ENCODE measurements around the gene TAAR6. TPM values are rescaled to one million over a fixed set of nuclear protein-coding genes. Genes with fewer than 3 reads are reported as not detected.

The TAAR6 gene, protein sequence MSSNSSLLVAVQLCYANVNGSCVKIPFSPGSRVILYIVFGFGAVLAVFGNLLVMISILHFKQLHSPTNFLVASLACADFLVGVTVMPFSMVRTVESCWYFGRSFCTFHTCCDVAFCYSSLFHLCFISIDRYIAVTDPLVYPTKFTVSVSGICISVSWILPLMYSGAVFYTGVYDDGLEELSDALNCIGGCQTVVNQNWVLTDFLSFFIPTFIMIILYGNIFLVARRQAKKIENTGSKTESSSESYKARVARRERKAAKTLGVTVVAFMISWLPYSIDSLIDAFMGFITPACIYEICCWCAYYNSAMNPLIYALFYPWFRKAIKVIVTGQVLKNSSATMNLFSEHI
- total RNA-seq (not detected), polyA plus RNA-seq (not detected)
- long read RNA-seq, donor 1: 0 reads
- long read RNA-seq, donor 2: 0 reads

DNA sequence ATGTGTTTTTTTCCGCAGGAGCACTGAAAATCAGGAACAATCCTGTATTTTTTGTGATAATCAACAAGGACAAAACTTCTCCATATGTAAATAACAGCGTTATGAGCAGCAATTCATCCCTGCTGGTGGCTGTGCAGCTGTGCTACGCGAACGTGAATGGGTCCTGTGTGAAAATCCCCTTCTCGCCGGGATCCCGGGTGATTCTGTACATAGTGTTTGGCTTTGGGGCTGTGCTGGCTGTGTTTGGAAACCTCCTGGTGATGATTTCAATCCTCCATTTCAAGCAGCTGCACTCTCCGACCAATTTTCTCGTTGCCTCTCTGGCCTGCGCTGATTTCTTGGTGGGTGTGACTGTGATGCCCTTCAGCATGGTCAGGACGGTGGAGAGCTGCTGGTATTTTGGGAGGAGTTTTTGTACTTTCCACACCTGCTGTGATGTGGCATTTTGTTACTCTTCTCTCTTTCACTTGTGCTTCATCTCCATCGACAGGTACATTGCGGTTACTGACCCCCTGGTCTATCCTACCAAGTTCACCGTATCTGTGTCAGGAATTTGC is at the start of gene TAAR6:
Gene TAAR6, plus strand, starts transcription at position 102 of the 557 bp plus-strand sequence. Its CDS starts 0 bp downstream, at position 102.
- 88 to 92% (median 90%) methylated on average over 15 of the region's 15 CpGs for WGBS, 5 donors
- Histone ChIP-seq H3K9me3 (no peaks in the 10 kb centered on the region), H3K27ac (peak within 1 kb of the TSS in 2 of 8 donors; percentile 63 to 77), H3K4me1 (no peaks in the 10 kb centered on the region), H3K36me3 (no peaks in the 10 kb centered on the region), H3K4me3 (no peak within 1 kb of the TSS), H3K27me3 (replicated peaks in 1 of 7) (no peaks in the 10 kb centered on the region)
- no peak for DNase-seq
- TF ChIP-seq, protein P1, sequence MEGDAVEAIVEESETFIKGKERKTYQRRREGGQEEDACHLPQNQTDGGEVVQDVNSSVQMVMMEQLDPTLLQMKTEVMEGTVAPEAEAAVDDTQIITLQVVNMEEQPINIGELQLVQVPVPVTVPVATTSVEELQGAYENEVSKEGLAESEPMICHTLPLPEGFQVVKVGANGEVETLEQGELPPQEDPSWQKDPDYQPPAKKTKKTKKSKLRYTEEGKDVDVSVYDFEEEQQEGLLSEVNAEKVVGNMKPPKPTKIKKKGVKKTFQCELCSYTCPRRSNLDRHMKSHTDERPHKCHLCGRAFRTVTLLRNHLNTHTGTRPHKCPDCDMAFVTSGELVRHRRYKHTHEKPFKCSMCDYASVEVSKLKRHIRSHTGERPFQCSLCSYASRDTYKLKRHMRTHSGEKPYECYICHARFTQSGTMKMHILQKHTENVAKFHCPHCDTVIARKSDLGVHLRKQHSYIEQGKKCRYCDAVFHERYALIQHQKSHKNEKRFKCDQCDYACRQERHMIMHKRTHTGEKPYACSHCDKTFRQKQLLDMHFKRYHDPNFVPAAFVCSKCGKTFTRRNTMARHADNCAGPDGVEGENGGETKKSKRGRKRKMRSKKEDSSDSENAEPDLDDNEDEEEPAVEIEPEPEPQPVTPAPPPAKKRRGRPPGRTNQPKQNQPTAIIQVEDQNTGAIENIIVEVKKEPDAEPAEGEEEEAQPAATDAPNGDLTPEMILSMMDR (IDR thresholded peaks at IDR 0.05 in 8 of 11, conservative IDR thresholded peaks at IDR 0.05 in 3 of 11): no peak
- TF ChIP-seq POLR2A (IDR thresholded peaks at IDR 0.05): no peak
- no peak for TF ChIP-seq POLR2AphosphoS5 (IDR thresholded peaks at IDR 0.05)
- intact Hi-C loops (cut with DNase I; ENCODE audit: low total_unique reads): no loop called here

DNA sequence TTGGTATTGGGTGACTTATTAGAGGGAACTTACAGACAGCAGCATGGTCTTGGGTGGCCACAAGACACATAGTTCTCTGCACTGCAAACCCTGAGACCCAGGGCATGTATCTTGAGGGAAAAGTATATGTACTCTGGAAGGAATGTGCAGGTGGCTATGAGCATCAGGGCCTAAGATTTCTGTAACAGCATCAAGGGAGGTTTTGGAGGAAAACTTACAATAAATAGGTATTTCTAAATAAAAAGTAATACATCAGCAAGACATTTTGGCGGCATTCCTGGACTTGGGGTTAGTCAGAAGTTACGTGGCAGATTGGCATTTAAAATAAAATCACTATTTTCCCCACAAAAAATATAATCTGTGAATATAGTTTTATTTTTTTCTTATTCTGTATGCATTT is 49.2 kb upstream of the TAAR6 start:
- intact Hi-C loops (cut with DNase I; ENCODE audit: low total_unique reads): no loop called here
- Histone ChIP-seq H3K4me1 (no peaks in the 10 kb centered on the region), H3K4me3 (no peak overlapping the region), H3K27me3 (replicated peaks in 1 of 7) (no peaks in the 10 kb centered on the region), H3K9me3 (no peaks in the 10 kb centered on the region), H3K27ac (no peak overlapping the region), H3K36me3 (no peaks in the 10 kb centered on the region)
- WGBS, 5 donors: 47 to 81% (median 69%) methylated on average over 2 of the region's 2 CpGs
- no peak for DNase-seq
- TF ChIP-seq POLR2A (IDR thresholded peaks at IDR 0.05): no peak
- no peak for TF ChIP-seq POLR2AphosphoS5 (IDR thresholded peaks at IDR 0.05)
- TF ChIP-seq, protein P1 (IDR thresholded peaks at IDR 0.05 in 8 of 11, conservative IDR thresholded peaks at IDR 0.05 in 3 of 11): no peak

DNA sequence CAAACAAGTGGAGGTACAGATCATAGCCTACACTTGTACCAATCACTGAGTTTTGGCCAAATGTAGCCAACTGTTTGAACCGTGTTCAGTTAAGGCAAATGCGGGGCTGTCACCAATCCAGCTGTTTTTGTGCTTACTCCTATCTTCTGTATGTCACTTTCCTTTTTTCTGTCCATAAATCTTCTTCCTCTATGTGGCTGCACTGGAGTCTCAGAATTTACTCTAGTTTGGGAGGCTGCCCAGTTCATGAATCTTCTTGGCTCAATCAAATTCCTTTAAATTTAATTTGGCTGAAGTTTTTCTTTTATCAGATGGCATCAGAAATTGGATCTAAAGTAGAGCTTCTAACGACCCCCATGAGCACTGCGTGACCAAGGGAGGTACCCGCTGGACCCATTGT is 45.5 kb upstream of the TAAR6 start:
- H3K9me3 ChIP-seq: no peaks in the 10 kb centered on the region
- TF ChIP-seq, protein P1 (IDR thresholded peaks at IDR 0.05 in 8 of 11, conservative IDR thresholded peaks at IDR 0.05 in 3 of 11): no peak
- TF ChIP-seq POLR2AphosphoS5 (IDR thresholded peaks at IDR 0.05) (no peak), POLR2A (IDR thresholded peaks at IDR 0.05) (no peak)
- no peak overlapping the region for H3K4me3 ChIP-seq
- peaks cover 0 to 3% (median 0%) of the 10 kb centered on the region in 7 donors for H3K27me3 ChIP-seq (replicated peaks in 1 of 7)
- peaks cover 0 to under 1% (median 0%) of the 10 kb centered on the region in 6 donors for H3K4me1 ChIP-seq
- 83 to 93% (median 92%) methylated on average over 5 of the region's 5 CpGs for WGBS, 5 donors
- DNase-seq: no peak
- H3K36me3 ChIP-seq: no peaks in the 10 kb centered on the region
- intact Hi-C loops (cut with DNase I; ENCODE audit: low total_unique reads): no loop called here
- no peak overlapping the region for H3K27ac ChIP-seq

DNA sequence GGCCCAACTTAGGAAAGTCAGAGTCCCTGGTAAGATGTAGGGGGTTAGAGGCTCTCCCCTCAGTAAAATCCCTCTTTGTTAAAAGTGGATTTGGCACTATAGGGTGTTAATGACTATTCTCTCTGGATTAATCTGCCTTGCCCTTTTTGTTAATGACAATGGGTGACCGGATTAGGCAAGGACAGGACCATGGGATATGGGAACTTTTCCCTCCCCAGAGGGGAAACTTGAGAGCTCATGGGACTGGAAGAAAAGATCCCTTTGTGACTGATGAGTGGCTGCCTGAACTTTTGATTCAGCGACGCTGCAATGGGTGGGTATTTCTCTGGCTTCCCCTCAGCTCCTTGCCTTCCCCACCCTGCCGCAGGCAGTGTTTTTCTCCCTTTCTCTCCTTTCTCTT is 44.3 kb upstream of the TAAR6 start:
- no peaks in the 10 kb centered on the region for H3K9me3 ChIP-seq
- intact Hi-C loops (cut with DNase I; ENCODE audit: low total_unique reads): no loop called here
- DNase-seq: no peak

More for the DNA sequence above, 44.3 kb upstream of the TAAR6 start:
- WGBS, 5 donors: 73 to 93% (median 78%) methylated on average over 4 of the region's 4 CpGs
- Histone ChIP-seq H3K27me3 (replicated peaks in 1 of 7) (peaks cover 0 to 7% (median 0%) of the 10 kb centered on the region in 7 donors), H3K36me3 (no peaks in the 10 kb centered on the region), H3K4me3 (no peak overlapping the region), H3K27ac (no peak overlapping the region), H3K4me1 (peaks cover 0 to 10% (median 4%) of the 10 kb centered on the region in 6 donors)
- TF ChIP-seq POLR2AphosphoS5 (IDR thresholded peaks at IDR 0.05) (no peak), POLR2A (IDR thresholded peaks at IDR 0.05) (no peak)
- TF ChIP-seq, protein P1 (IDR thresholded peaks at IDR 0.05 in 8 of 11, conservative IDR thresholded peaks at IDR 0.05 in 3 of 11): no peak
